H9 (cell line): ENCODE measurements around the gene PTGES2. TPM values are rescaled to one million over a fixed set of nuclear protein-coding genes. Genes with fewer than 3 reads are reported as not detected.

Experiments
- DNase-seq: peaks from one replicate; pipeline ENCODE4 v3.0.0-alpha.2; 2017
- H2AFZ ChIP-seq: one replicate; pipeline ENCODE4 v1.6.1; 2013; ENCODE audit warnings: mild to moderate bottlenecking, low read length, control low read depth, moderate library complexity
- H2AK5ac ChIP-seq: 2 replicates; pipeline ENCODE4 v1.6.1; 2013; ENCODE audit warnings: low read length, control low read depth, mixed read lengths; ENCODE audit not compliant: insufficient read length
- H2BK120ac ChIP-seq: one replicate; pipeline ENCODE4 v1.6.1; 2013; ENCODE audit warnings: low read depth, mild to moderate bottlenecking, low read length, control low read depth, inconsistent platforms; ENCODE audit not compliant: poor library complexity, severe bottlenecking
- H2BK12ac ChIP-seq: 2 replicates; pipeline ENCODE4 v1.6.1; 2013; ENCODE audit warnings: low read length, control low read depth, mixed read lengths, low read depth; ENCODE audit not compliant: insufficient read length
- H2BK15ac ChIP-seq: 2 replicates; pipeline ENCODE4 v1.6.1; 2013; ENCODE audit warnings: low read depth, low read length, control low read depth
- H2BK20ac ChIP-seq: one replicate; pipeline ENCODE4 v1.6.1; 2013; ENCODE audit warnings: low read depth, mild to moderate bottlenecking, low read length, control low read depth, inconsistent platforms; ENCODE audit not compliant: poor library complexity, severe bottlenecking
- H2BK5ac ChIP-seq: 2 replicates; pipeline ENCODE4 v1.6.1; 2013; ENCODE audit warnings: low read length, control low read depth, mixed read lengths; ENCODE audit not compliant: insufficient read length
- H3K14ac ChIP-seq: 2 replicates; pipeline ENCODE4 v1.6.1; 2013; ENCODE audit warnings: low read length, control low read depth; ENCODE audit not compliant: insufficient read depth
- H3K18ac ChIP-seq: 2 replicates; pipeline ENCODE4 v1.6.1; 2013; ENCODE audit warnings: low read depth, mild to moderate bottlenecking, mixed read lengths, low read length, control low read depth; ENCODE audit not compliant: insufficient read length
- H3K23ac ChIP-seq: 2 replicates; pipeline ENCODE4 v1.6.1; 2013; ENCODE audit warnings: low read length, control low read depth, mixed read lengths, low read depth; ENCODE audit not compliant: insufficient read length
- H3K23me2 ChIP-seq: 2 replicates; pipeline ENCODE4 v1.6.1; 2013; ENCODE audit warnings: low read depth, mild to moderate bottlenecking, mixed read lengths, low read length, control low read depth; ENCODE audit not compliant: insufficient read length, poor library complexity, severe bottlenecking
- H3K27ac ChIP-seq: 2 replicates; pipeline ENCODE4 v1.5.1; 2013; ENCODE audit warnings: low read length, control low read depth, mixed read lengths, low read depth; ENCODE audit not compliant: insufficient read length
- H3K27me3 ChIP-seq: 2 replicates; pipeline ENCODE4 v1.6.1; 2013; ENCODE audit warnings: low read length, control low read depth, inconsistent platforms; ENCODE audit not compliant: insufficient read depth
- H3K4ac ChIP-seq: 2 replicates; pipeline ENCODE4 v1.6.1; 2013; ENCODE audit warnings: low read depth, mild to moderate bottlenecking, control low read depth, inconsistent platforms, low read length, moderate library complexity
- H3K4me1 ChIP-seq: 2 replicates; pipeline ENCODE4 v1.6.1; 2013; ENCODE audit warnings: low read length, control low read depth, inconsistent platforms; ENCODE audit not compliant: insufficient read depth
- H3K4me2 ChIP-seq: 2 replicates; pipeline ENCODE4 v1.6.1; 2013; ENCODE audit warnings: low read length, control low read depth, mixed read lengths; ENCODE audit not compliant: insufficient read length, insufficient read depth
- H3K56ac ChIP-seq: 2 replicates; pipeline ENCODE4 v1.6.1; 2013; ENCODE audit warnings: low read depth, mild to moderate bottlenecking, mixed read lengths, low read length, control low read depth; ENCODE audit not compliant: insufficient read length
- H3K79me1 ChIP-seq: 2 replicates; pipeline ENCODE4 v1.6.1; 2013; ENCODE audit warnings: low read depth, mild to moderate bottlenecking, moderate library complexity, low read length, control low read depth, inconsistent platforms; ENCODE audit not compliant: insufficient read depth, poor library complexity, severe bottlenecking
- H3K79me2 ChIP-seq: 2 replicates; pipeline ENCODE4 v1.6.1; 2013; ENCODE audit warnings: low read length, control low read depth, inconsistent platforms; ENCODE audit not compliant: insufficient read depth
- H3K9ac ChIP-seq: 2 replicates; pipeline ENCODE4 v1.6.1; 2013; ENCODE audit warnings: low read length, control low read depth, mixed read lengths; ENCODE audit not compliant: insufficient read length; ENCODE audit errors: extremely low read depth
- H3K9me3 ChIP-seq: one replicate; pipeline ENCODE4 v1.6.1; 2013; ENCODE audit warnings: low read depth, low read length, inconsistent platforms; ENCODE audit not compliant: control insufficient read depth
- H3T11ph ChIP-seq: one replicate; pipeline ENCODE4 v1.6.1; 2013; ENCODE audit warnings: mild to moderate bottlenecking, low read length, control low read depth, inconsistent platforms
- H4K20me1 ChIP-seq: one replicate; pipeline ENCODE4 v1.6.1; 2013; ENCODE audit not compliant: control insufficient read depth, insufficient read length, insufficient read depth
- H4K5ac ChIP-seq: 2 replicates; pipeline ENCODE4 v1.6.1; 2013; ENCODE audit warnings: low read depth, mild to moderate bottlenecking, mixed read lengths, low read length, control low read depth; ENCODE audit not compliant: insufficient read length
- H4K8ac ChIP-seq: replicated peaks from 2 replicates; pipeline ENCODE4 v1.6.1; 2013; ENCODE audit warnings: low read length, control low read depth, mixed read lengths, low read depth; ENCODE audit not compliant: insufficient read length
- H4K91ac ChIP-seq: 2 replicates; pipeline ENCODE4 v1.6.1; 2013; ENCODE audit warnings: low read depth, mild to moderate bottlenecking, moderate library complexity, mixed read lengths, low read length, control low read depth; ENCODE audit not compliant: insufficient read length
- H3K27ac Mint-ChIP-seq, 3 experiments: 2 replicates in 2 of 3; 3 replicates in 1 of 3; pipeline ENCODE4 v1.8.0; 2020 to 2021; ENCODE audit warnings: mixed read lengths in 3 of 3, mild to moderate bottlenecking in 1 of 3, moderate library complexity in 1 of 3
- H3K27me3 Mint-ChIP-seq: 2 replicates; pipeline ENCODE4 v1.8.0; 2021; ENCODE audit warnings: low read depth, mild to moderate bottlenecking, moderate library complexity, mixed read lengths
- H3K36me3 Mint-ChIP-seq, 3 experiments: 2 replicates in 2 of 3; 3 replicates in 1 of 3; pipeline ENCODE4 v1.8.0; 2020 to 2021; ENCODE audit warnings: low read depth in 3 of 3, mixed read lengths in 3 of 3; ENCODE audit not compliant: insufficient read depth in 1 of 3
- H3K4me1 Mint-ChIP-seq, 2 experiments: 2 replicates each; pipeline ENCODE4 v1.8.0; 2020; ENCODE audit warnings: mixed read lengths in 2 of 2
- H3K4me3 Mint-ChIP-seq, 2 experiments: 2 replicates in 1 of 2; 3 replicates in 1 of 2; pipeline ENCODE4 v1.8.0; 2020 to 2021; ENCODE audit warnings: mild to moderate bottlenecking in 2 of 2, mixed read lengths in 2 of 2, moderate library complexity in 1 of 2
- H3K9me3 Mint-ChIP-seq, 2 experiments: 2 replicates in 1 of 2; 3 replicates in 1 of 2; pipeline ENCODE4 v1.8.0; 2020; ENCODE audit warnings: mild to moderate bottlenecking in 2 of 2, mixed read lengths in 2 of 2, moderate library complexity in 1 of 2
- CTCF ChIP-seq: fragments of 200-600 bp; sonication (generic); conservative IDR thresholded peaks from 3 replicates; pipeline ENCODE4 v1.8.0; 2021; ENCODE audit warnings: antibody characterized with exemption, mild to moderate bottlenecking
- WGBS: extraction: QIAGEN DNeasy Blood & Tissue Kit; methylation state at CpG from one replicate; pipeline ENCODE4 v1.1.7; 2013; ENCODE audit warnings: missing lambda C conversion rate, low lambda C conversion rate, mixed read lengths; ENCODE audit not compliant: insufficient read length; ENCODE audit errors: extremely low coverage; 5-methylcytosine and 5-hydroxymethylcytosine counted together
- total RNA-seq: library from RNA; stranded (reverse); gene quantifications from 2 replicates; pipeline ENCODE4 v1.2.1, GENCODE V29; 2021

The PTGES2 gene
- total RNA-seq, 1 experiment from 2014 or later: 63.9 TPM

- no peak overlapping the region for H3K14ac ChIP-seq
- H3K27ac ChIP-seq: no peak overlapping the region
- no peak for TF ChIP-seq CTCF
- peaks cover 0 to 5% (median 1%) of the 10 kb centered on the region in 3 experiments; a peak in 4 of 7 replicates for H3K36me3 Mint-ChIP-seq
- no peak overlapping the region for H2BK5ac ChIP-seq
- no peaks in the 10 kb centered on the region for H3K9me3 ChIP-seq
- H4K20me1 ChIP-seq: no peaks in the 10 kb centered on the region
- H2BK120ac ChIP-seq: no peak overlapping the region
- no peak overlapping the region for H3K27ac Mint-ChIP-seq
- H2BK20ac ChIP-seq: no peak overlapping the region
- H3K56ac ChIP-seq: no peak overlapping the region
- no peaks in the 10 kb centered on the region for H3K9me3 Mint-ChIP-seq
- H2AFZ ChIP-seq: no peak overlapping the region
- H2BK12ac ChIP-seq: no peak overlapping the region
- no peak overlapping the region for H3K4me3 Mint-ChIP-seq
- no peaks in the 10 kb centered on the region for H3K27me3 Mint-ChIP-seq
- no peaks in the 10 kb centered on the region; the same call in 1 of the 2 replicates for H3K79me2 ChIP-seq
- WGBS: no CpG with 5 or more reads among the region's 4 CpGs
- H3K23me2 ChIP-seq: no peaks in the 10 kb centered on the region
- peaks cover 3% of the 10 kb centered on the region for H3K79me1 ChIP-seq
- H3K4me2 ChIP-seq: no peak overlapping the region
- H3K4me1 Mint-ChIP-seq: peaks cover 19 to 25% of the 10 kb centered on the region in 2 experiments
- no peak overlapping the region for H4K8ac ChIP-seq
- no peak overlapping the region for H3K23ac ChIP-seq
- no peak overlapping the region for H4K5ac ChIP-seq
- DNase-seq: no peak
- no peak overlapping the region for H3T11ph ChIP-seq
- no peak overlapping the region for H2AK5ac ChIP-seq
- no peak overlapping the region for H2BK15ac ChIP-seq
- no peak overlapping the region for H4K91ac ChIP-seq
- no peaks in the 10 kb centered on the region for H3K4me1 ChIP-seq
- no peak overlapping the region for H3K9ac ChIP-seq
- no peak overlapping the region for H3K18ac ChIP-seq
- no peaks in the 10 kb centered on the region for H3K27me3 ChIP-seq
- no peak overlapping the region for H3K4ac ChIP-seq
Measured at GRCh38 chr9:128085943-128086342, 41.6 kb downstream of the PTGES2 start.
